NCI-H1436 (cell line): ENCODE results near the gene PPP6R1.
"Not testable (repeated sequence)": the region's sequence is repeated elsewhere in the genome, so short reads cannot be mapped to it uniquely, and the experiment has no call there.

Experiments used
- DNase-seq: peaks from one replicate; lab custom pipeline; 2025; lab: John Stamatoyannopoulos, UW

Gene PPP6R1

GRCh38 chr19:55241935-55242464, 16.8 kb downstream of the PPP6R1 start:
- no peak for DNase-seq

- DNase-seq = no peak
Measured at GRCh38 chr19:55241143-55241934, 17.5 kb downstream of the PPP6R1 start.

DNA sequence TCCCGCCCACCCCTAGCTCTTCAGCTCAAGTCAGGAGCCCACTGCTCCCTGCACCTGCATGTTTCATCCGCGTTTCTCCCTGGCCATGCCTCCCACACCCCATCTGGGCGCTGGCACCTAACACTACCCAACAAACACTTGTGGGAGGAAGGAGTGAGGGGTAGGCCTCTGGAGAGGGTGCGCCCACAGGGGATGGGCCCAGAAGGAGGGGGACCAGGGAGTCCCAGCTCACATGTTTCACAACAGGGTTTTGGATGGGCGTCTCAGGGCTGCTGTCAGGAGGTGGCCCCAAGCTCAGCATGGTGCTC, 18.1 kb downstream of the PPP6R1 start:
- no peak for DNase-seq

- DNase-seq = no peak
Measured at GRCh38 chr19:55239004-55239403, 19.8 kb downstream of the PPP6R1 start.

GRCh38 chr19:55238030-55238429, 20.8 kb downstream of the PPP6R1 start:
- DNase-seq = no peak

DNA sequence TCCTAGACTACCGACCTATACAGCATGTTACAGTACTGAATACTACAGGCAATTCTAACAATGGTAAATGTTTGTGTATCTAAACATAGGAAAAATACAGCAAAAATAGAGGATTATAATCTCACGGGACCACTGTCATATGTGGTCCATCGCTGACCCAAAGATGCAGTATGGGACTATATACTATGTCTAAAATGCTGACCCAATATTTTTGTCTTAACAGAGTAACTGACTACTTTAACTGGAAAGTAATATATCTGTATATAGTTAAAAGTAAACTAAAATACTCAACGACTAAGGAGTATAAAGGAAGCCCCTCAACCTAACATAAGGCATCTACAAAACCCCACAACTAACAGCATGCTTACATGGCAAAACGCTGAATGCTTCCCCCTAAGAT, 25.8 kb downstream of the PPP6R1 start:
- no peak for DNase-seq

DNA sequence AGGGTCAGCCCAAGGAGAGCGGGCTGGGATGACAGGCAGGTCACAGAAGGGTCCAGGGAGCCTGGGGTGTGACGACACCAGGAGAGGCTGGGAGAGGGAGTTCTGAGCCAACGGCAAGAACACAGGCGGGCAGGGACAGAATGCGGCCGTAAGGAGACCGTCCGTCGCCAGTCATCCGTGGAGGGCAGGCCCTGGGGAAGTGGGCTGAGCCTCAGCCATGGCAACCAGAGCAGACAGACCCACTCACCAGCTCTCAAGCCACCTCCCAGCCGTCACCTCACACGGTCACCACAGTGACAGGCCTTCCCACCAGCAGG, 26.6 kb downstream of the PPP6R1 start:
- DNase-seq = no peak

DNA sequence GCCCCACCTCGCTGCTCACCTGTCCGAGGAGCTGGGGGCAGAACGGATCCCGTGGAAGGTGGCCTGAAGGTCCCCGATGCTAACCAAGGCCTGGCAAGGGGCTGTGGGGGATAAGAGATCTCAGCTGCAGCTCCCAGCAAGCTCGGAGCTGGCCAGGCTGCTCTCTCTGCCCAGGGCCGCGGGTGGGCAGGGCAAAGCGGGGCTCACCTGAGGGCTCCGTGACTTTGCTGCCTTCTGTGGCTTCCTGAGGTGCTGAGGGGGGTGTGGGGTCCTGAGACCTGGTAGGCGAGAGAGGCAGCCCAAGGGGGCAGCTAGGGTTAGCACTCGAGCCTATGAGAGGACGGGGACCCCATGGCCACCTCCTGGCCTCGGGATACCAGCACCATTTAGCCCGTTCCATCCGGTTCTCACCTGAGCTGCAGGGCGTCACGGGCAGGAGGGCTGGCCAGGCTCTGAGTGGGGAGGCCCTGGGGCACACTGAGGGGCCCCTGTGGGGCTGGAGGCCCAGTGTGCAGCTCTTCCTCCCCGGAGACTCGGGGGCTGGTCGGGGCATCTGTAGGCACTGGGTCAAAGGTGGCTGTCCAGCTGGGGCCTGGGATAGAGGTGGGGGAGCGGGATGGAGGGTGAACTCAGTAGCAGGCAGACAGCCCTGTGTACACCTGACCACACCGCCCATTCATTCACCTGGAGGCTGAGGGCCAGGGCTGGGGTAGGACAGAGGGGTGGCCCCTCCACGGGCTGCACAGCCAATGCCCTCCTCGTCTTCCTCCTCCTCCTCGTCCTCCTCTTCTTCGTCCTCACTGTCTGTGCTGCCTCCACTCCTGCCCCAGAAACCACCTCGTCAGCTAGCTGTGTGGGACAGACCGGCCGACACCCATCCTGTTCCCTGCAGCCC, 27.2 kb downstream of the PPP6R1 start:
- no peak for DNase-seq

GRCh38 chr19:55230780-55231179, 28.0 kb downstream of the PPP6R1 start:
- DNase-seq = no peak

- no peak for DNase-seq
Measured at GRCh38 chr19:55230329-55230728, 28.5 kb downstream of the PPP6R1 start.

DNA sequence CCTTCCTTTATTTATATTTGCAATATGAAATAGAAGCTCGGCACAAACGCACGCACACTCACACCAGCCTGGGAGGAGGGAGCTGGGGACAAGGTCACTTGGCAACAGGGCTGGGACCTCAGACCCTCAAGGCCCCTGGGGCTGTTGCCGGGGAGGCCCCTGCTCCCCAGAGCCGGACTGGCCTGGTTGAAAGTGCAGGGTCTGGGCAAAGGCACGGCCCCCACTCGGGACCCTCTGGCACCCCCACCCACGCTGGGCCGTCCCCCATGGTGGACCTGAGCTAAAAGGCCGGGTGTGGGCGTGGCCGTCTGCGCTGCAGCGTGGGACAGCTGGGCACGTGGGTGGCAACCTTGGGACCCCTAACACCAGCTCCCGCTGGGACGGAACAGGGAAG, 29.0 kb downstream of the PPP6R1 start:
- no peak for DNase-seq

- no peak for DNase-seq
Measured at GRCh38 chr19:55229145-55229788, 29.6 kb downstream of the PPP6R1 start.

- no peak for DNase-seq
Measured at GRCh38 chr19:55228403-55229031, 30.3 kb downstream of the PPP6R1 start, which contains the start of gene TMEM86B. TSS of gene TMEM86B (minus strand) at chr19:55228763. CDS start at chr19:55228741, 22 bp downstream.

- DNase-seq = no peak
Measured at GRCh38 chr19:55228015-55228391, 30.8 kb downstream of the PPP6R1 start.

DNA sequence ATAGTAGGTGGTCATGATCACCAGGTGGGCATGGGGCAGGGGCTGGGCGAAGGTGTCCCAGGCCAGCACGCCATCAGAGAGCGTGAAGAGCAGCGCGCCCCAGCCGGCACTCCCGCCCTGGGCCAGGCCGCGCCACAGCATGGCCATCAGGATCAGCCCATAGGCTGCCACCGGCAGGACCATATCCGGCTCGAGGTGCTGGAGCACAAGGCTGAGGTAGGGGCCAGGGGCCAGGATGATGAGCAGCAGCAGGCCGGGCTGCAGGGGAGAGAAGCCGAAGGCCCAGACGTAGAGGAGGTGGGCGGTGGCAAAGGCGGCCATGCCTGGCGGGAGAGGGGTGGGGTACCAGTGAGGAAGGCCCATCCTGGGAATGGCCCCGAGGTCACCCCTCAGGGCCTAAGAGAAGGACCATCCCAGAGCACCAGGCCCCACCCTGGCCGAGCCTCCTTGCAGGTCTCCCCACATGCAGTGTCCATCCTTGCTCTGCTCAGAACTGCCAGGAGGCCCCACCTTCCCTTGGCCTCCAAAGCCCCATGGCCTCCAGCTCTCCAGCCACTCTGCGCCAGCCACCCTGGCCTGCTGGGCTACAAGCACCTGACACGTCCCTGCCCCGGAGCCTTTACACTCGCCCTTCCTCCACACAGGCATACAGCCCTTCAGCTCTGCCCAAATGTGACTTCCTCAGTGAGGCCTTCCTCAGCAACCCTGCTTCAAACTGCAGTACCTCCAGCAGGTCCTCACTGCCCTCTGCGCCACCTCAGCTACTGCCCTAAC, 31.4 kb downstream of the PPP6R1 start:
- no peak for DNase-seq

DNA sequence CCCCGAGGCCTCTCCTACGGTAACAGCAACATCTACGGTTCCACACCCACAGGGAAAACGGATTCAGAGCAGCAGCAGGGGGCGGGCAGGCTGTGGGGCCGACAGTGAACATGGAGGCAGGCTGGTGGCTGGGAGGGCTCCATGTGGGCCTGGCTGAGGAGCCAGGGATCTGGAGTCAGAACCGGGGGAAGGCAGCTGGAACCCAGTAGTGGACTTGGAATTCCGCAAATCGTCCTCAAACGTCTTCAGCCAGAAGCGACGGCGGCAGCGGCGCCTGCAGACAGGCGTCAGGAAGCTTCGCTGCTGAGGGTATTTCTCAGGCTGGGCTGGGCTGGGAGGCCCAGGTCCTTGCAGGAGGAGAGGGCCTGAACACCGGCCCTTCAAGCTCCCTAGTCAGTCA, 32.0 kb downstream of the PPP6R1 start:
- no peak for DNase-seq

DNA sequence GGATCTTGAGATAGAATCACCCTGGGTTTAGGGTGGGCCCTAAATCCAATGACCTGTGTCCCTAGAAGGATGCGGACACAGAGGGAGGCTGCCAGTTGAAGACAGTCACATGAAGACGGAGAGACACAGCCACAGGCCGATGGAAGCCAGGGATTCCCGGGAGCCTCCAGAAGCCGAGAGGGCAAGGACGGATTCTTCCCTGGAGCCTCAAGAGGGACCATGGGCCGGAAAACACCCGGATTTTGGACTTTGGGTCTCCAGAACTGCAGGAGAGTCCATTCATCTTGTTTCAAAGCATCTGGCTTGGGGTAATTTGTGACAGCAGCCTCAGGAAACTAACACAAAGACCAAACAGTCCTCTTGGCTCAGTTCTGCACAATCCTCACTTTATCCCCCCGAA, 32.5 kb downstream of the PPP6R1 start:
- no peak for DNase-seq

GRCh38 chr19:55225415-55225958, 33.3 kb downstream of the PPP6R1 start:
- no peak for DNase-seq

DNA sequence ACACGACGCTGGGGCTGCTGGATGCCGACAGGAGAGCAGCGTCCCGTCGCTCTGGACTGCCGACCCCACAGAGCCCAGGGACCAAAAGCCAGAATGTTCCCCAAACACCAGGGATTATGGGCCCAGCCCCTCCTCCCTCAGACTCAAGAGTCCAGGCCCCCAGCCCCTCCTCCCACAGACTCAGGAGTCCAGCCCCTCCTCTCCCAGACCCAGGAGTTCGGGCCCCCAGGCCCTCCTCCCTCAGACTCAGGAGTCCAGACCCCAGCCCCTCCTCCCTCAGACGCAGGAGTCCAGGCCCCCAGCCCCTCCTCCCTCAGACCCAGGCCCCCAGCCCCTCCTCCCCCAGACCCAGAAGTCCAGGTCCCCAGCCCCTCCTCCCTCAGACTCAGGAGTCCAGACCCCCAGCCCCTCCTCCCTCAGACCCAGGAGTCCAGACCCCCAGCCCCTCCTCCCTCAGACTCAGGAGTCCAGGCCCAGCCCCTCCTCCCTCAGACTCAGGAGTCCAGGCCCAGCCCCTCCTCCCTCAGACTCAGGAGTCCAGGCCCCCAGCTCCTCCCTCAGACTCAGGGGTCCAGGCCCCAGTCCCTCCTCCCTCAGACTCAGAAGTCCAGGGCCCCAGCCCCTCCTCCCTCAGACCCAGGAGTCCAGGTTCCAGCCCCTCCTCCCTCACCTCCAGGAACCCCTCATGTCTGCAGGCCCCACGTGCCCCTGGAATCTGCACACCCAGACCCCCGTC, 34.0 kb downstream of the PPP6R1 start:
- DNase-seq = not testable (repeated sequence)

DNA sequence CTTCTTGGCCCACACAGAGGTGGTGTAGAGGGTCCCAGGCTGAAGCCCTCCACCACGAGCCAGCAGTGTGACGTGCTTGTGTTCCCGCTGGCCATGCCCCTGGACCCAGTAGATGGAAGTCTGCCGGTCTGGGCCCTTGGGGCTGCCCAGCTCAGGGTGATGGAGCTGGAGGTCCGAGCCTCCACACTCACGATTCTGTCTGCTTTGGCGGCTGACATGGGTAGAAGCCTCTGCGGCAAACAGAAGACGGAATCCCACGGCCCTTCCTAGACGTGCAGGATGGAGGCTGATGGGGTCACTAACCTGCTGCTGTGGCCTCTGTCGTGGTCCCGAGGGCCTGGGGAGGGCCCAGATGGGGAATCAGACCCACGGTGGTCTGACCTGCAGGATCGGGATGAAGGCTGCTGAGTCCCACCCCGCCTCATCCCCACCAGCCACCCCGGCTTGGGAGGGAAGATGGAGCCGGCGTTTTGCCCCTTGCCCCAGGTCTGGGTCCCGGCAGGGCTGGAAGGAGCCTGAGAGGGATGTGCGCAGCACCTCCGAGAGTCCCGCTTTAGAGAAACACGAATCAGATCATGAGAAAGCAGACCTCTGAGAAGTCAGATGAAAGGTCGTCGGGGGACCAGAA, 34.7 kb downstream of the PPP6R1 start:
- DNase-seq = no peak
